Muscle of leg (tissue), 11 donors: Measurements from ENCODE around the gene EIF2A. TPM values are rescaled to one million over a fixed set of nuclear protein-coding genes. Genes with fewer than 3 reads are reported as not detected.

ENCODE experiments used
- DNase-seq: peaks from one replicate; pipeline ENCODE4 v3.0.0; 2013
- H3K27ac ChIP-seq: one replicate; pipeline ENCODE4 v1.5.1; 2013; ENCODE audit warnings: mild to moderate bottlenecking, low read length, control low read depth
- H3K27me3 ChIP-seq: one replicate; pipeline ENCODE4 v1.6.1; 2013; ENCODE audit warnings: low read length; ENCODE audit not compliant: control insufficient read depth, insufficient read depth
- H3K36me3 ChIP-seq: one replicate; pipeline ENCODE4 v1.6.1; 2013; ENCODE audit warnings: low read length; ENCODE audit not compliant: control insufficient read depth, insufficient read depth
- H3K4me1 ChIP-seq: one replicate; pipeline ENCODE4 v1.6.1; 2013; ENCODE audit warnings: low read length; ENCODE audit not compliant: control insufficient read depth, insufficient read depth
- H3K4me3 ChIP-seq: one replicate; pipeline ENCODE4 v1.5.1; 2013; ENCODE audit warnings: low read length, control low read depth
- H3K9me3 ChIP-seq: replicated peaks from 2 replicates; pipeline ENCODE4 v1.6.1; 2013; ENCODE audit warnings: low read depth, low read length; ENCODE audit not compliant: control insufficient read depth
- WGBS: methylation state at CpG from one replicate; pipeline ENCODE4 v1.1.5; 2013; ENCODE audit warnings: missing lambda C conversion rate; ENCODE audit not compliant: insufficient coverage; 5-methylcytosine and 5-hydroxymethylcytosine counted together
- polyA plus RNA-seq, 8 donors: library from polyadenylated mRNA; unstranded; fragments of 120-200 nt; gene quantifications; one replicate each; pipeline versions ENCODE4 v1.2.1 to v1.2.3, GENCODE V29; 2013; ENCODE audit warnings: inconsistent platforms in 1 of 8, low replicate concordance in 1 of 8; ENCODE audit not compliant: insufficient read length in 8 of 8, insufficient read depth in 1 of 8
- total RNA-seq: library from RNA; stranded (reverse); fragments of 120-200 nt; gene quantifications from one replicate; pipeline ENCODE4 v1.2.4, GENCODE V29; 2013

The EIF2A gene
- total and polyA plus RNA-seq, 9 donors, result 123 to 162 (median 146) TPM

DNA sequence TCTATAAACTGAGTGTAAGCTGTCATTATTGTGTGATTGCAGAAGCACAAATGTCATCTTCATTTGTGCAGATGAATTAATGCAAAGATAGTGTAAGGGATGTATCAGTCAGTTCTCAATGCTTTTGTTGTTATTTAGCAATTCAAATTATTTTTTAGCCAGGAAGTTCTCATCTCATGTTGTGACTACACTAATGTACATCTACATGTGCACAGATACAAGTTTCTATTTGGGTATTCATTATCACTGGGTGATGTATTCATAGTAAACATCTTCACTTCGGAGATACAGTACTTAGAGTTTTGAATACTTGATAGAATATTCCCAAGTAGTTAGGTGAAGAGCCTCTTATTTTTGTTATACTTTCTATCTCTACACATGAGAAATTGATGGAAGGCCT, 11.1 kb downstream of the EIF2A start:
- Histone ChIP-seq H3K27ac (no peak overlapping the region), H3K36me3 (peaks cover 16% of the 10 kb centered on the region), H3K9me3 (no peaks in the 10 kb centered on the region), H3K4me3 (no peak overlapping the region), H3K27me3 (no peaks in the 10 kb centered on the region), H3K4me1 (no peaks in the 10 kb centered on the region)
- no CpG with 5 or more reads among the region's 1 CpG for WGBS
- DNase-seq, result no peak

DNA sequence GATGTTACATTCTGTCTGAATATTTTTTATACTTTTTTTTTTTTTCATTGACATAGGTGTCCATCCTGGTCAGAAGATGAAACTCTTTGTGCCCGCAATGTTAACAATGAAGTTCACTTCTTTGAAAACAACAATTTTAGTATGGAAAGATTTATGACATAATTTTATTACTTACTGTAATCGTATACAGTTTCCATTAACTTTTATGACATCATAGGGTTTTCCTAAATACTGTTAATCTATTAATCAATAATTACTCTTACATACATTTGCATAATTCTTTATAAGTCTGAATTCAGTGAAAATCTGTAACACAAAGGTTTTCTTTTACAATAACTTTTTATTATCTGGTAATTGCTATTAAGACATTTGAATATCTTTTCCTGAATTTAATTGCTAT, 17.7 kb downstream of the EIF2A start:
- H3K27ac ChIP-seq, result no peak overlapping the region
- H3K4me3 ChIP-seq, result no peak overlapping the region
- DNase-seq, result no peak
- peaks cover 14% of the 10 kb centered on the region for H3K36me3 ChIP-seq
- WGBS, result no CpG with 5 or more reads among the region's 2 CpGs
- no peaks in the 10 kb centered on the region for H3K27me3 ChIP-seq
- H3K9me3 ChIP-seq, result no peaks in the 10 kb centered on the region
- no peaks in the 10 kb centered on the region for H3K4me1 ChIP-seq

DNA sequence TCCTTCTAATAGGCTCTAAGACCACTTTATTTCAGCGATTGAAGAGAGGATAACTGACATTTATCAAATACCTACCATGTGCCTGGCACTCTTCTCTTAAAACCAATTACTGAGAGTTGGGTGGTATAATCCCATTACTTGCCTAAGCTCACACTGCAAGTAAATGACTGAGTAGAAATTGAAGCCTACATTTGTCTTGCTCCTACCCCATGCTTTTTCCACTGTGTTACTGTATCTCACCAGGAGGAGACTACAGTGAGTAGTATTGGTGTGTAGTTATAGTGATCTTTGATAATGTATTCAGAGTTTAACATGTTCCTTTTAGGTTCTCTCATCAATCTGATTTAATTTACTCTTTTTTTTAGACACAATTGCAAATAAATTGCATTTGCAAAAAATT, 20.7 kb downstream of the EIF2A start:
- Histone ChIP-seq H3K27me3 (no peaks in the 10 kb centered on the region), H3K4me1 (no peaks in the 10 kb centered on the region), H3K9me3 (no peaks in the 10 kb centered on the region), H3K36me3 (peaks cover 19% of the 10 kb centered on the region), H3K4me3 (no peak overlapping the region), H3K27ac (no peak overlapping the region)
- DNase-seq, result no peak
- whole genome bisulfite sequencing, result no CpG with 5 or more reads among the region's 1 CpG

DNA sequence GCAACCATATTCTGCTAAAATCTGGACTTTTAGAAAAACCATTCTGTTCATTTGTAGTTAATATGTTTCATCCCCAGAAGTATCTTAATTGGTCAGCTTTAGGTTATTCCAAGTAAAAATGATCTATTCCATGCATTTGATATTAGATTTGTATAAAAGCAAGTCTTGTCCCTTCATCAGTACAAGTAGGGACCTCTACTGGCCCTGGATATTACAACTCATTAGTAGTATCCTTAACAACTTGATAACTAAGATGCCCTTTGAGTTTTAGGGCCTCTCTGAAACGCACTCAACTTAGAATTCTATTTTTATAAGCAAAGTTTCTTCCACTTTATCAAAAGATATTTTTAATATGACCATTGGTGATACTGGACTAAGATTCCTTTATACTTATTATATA, 31.3 kb downstream of the EIF2A start:
- Histone ChIP-seq H3K4me3 (no peak overlapping the region), H3K27me3 (no peaks in the 10 kb centered on the region), H3K36me3 (peaks cover 28% of the 10 kb centered on the region), H3K4me1 (no peaks in the 10 kb centered on the region), H3K27ac (no peak overlapping the region), H3K9me3 (no peaks in the 10 kb centered on the region)
- no peak for DNase-seq
- WGBS, result no CpG with 5 or more reads among the region's 1 CpG

DNA sequence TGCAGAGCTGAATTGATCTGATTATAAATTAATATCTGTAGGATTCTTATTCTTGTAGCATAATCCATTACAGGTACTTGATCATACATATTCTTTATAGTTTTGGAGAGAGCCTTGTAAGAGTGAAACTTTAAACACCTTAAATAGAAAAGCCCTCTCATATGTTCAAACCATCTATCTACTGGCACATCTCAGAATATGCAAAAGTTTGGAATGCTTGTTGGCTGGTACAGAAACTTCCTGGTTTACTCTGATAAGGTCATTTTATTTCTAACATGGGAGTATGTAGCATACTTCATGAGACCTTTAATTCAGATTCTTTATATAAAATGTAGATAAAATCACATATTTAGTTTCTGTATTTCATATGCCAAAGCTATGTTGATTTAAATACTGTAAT, 34.6 kb downstream of the EIF2A start:
- Histone ChIP-seq H3K9me3 (no peaks in the 10 kb centered on the region), H3K36me3 (peaks cover 38% of the 10 kb centered on the region), H3K27me3 (no peaks in the 10 kb centered on the region), H3K4me1 (no peaks in the 10 kb centered on the region), H3K4me3 (no peak overlapping the region), H3K27ac (no peak overlapping the region)
- no peak for DNase-seq

DNA sequence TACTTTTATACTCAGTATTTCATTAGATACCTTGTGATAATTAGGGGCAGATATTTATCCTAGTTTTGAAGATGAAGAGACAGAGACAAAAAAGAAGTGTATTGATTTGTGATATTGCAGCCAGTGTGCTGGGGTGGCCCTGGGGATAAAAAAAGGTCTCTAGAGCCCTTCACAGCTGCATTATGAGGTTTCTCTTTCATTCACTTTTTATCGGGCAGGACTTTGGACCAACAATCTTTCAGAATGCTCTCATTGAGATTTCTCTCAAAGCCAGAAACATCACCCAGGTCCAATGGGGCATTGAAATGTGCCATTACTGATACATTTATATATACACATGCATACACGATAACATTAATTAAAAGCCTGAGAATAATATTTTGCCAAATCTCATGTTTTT, 36.0 kb downstream of the EIF2A start:
- no peaks in the 10 kb centered on the region for H3K9me3 ChIP-seq
- no peak overlapping the region for H3K27ac ChIP-seq
- H3K27me3 ChIP-seq, result no peaks in the 10 kb centered on the region
- WGBS, result 100% methylated on average over 1 of the region's 2 CpGs
- H3K4me3 ChIP-seq, result no peak overlapping the region
- H3K36me3 ChIP-seq, result peaks cover 33% of the 10 kb centered on the region
- no peaks in the 10 kb centered on the region for H3K4me1 ChIP-seq
- DNase-seq, result no peak

DNA sequence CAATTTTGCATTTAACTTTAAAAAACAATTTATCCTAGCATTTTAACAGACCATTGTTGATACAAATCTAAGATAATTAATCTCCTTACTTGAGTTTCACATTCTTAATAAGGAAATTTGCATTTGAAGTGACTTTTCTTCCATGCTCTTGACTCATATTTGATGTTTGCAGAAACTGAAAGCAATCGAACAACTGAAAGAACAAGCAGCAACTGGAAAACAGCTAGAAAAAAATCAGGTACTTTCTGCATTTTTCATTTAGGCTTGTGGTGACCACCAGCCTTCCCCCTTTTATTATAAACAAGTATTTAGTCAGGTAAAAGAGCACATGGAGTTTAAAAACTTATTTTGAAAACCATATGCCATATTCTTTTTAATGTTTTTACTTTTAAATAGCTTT, 36.4 kb downstream of the EIF2A start:
- Histone ChIP-seq H3K27ac (no peak overlapping the region), H3K4me1 (no peaks in the 10 kb centered on the region), H3K9me3 (no peaks in the 10 kb centered on the region), H3K27me3 (no peaks in the 10 kb centered on the region), H3K4me3 (no peak overlapping the region), H3K36me3 (peaks cover 33% of the 10 kb centered on the region)
- no peak for DNase-seq
- WGBS, result no CpG with 5 or more reads among the region's 1 CpG

DNA sequence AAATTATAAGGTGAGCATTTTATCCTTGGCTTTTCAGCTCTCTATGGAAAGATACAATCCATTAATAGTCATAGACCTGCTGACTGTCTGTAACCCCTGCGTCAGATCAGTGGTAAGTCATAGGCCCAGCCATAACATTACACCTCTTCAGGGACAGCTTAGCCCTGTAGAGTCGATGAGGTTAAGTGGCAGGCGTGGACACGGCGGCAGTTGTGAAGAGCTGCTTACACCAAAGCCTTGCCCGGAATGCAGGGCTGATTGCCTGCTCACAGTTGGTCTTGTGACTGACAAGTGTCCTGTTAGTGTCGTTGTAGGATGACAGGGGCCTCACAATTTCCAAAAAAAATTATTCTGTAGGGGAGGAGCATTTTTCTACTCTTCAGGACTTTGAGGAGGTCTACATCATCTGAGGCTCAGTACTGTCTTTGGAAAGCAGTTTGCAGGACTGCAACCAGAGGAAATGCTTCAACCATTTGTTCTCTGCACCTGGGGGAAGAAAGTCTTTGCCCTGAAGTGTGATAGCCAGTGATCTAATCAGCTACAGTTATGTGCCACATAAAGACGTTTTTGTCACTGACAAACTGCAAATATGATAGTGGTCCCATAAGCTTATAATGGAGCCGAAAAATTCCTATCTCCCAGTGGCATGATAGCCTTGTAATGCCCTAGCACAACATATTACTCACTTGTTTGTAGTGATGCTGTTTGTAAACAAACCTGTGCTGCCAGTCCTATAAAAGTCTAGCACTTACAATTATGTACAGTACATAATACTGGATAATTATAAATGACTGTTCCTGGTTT, 41.6 kb downstream of the EIF2A start:
- H3K4me3 ChIP-seq, result no peak overlapping the region
- whole genome bisulfite sequencing, result no CpG with 5 or more reads among the region's 9 CpGs
- DNase-seq, result peak; percentile 18
- H3K27ac ChIP-seq, result no peak overlapping the region
- peaks cover 20% of the 10 kb centered on the region for H3K36me3 ChIP-seq
- no peaks in the 10 kb centered on the region for H3K27me3 ChIP-seq
- H3K4me1 ChIP-seq, result no peaks in the 10 kb centered on the region
- no peaks in the 10 kb centered on the region for H3K9me3 ChIP-seq

DNA sequence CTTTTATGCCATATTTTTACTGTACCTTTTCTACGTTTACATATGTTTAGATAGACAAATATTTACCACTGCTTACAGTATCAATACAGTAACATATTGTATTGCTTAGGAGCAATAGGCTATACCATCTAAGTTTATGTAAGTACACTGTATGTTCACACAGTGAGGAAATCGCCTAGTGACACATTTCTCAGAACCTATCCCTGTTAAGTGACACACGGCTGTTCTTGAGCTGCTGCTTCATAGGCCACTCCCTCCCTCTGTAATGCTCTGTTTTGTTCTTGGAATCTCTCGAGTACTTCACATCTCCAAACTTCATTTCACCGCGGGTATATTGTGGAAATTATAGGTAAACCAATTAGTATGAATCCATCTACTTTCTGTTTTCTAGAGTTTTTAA, 43.2 kb downstream of the EIF2A start:
- Histone ChIP-seq H3K9me3 (no peaks in the 10 kb centered on the region), H3K36me3 (peaks cover 15% of the 10 kb centered on the region), H3K4me3 (no peak overlapping the region), H3K27me3 (no peaks in the 10 kb centered on the region), H3K27ac (no peak overlapping the region), H3K4me1 (no peaks in the 10 kb centered on the region)
- 100% methylated on average over 1 of the region's 6 CpGs for WGBS
- no peak for DNase-seq

DNA sequence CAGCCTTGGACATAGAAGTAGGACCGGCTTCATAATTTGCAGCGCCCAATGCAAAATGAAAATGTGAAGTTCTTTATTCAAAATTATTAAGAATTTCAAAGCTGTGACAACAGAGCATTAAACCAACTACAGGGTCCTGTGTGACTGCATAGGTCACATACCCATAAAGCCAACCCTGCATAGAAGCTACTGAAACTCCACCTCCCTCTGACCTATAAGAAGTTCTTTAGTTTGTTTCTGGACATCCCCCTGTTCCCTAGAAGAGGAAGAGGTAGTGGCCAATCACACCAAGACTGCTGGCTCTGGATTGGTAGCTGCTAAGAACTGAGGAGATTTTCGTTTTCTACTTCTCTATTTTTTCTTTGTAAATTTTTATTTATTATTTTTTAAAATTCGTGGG, 47.6 kb downstream of the EIF2A start:
- no peaks in the 10 kb centered on the region for H3K9me3 ChIP-seq
- DNase-seq, result no peak
- no CpG with 5 or more reads among the region's 4 CpGs for WGBS
- H3K27ac ChIP-seq, result no peak overlapping the region
- no peaks in the 10 kb centered on the region for H3K27me3 ChIP-seq
- H3K4me1 ChIP-seq, result no peaks in the 10 kb centered on the region
- H3K4me3 ChIP-seq, result no peak overlapping the region
- H3K36me3 ChIP-seq, result no peaks in the 10 kb centered on the region

DNA sequence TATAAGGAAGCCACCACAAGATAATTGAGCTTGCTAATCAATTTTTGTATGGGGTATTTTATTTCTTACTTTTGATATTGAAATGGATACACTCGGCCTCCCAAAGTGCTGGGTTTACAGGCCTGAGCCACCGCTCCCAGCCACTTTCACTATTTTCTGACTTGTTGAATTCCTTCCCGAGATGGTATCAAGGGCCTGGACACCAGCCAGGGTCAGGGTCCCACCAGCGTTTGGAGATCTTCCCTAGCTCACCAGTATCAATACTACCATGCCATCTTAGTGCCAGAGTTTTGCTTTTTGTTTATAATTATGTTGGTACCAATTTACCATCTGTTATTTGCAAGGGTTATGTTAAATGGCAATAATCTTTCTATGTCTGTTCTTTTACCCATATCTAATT, 51.1 kb downstream of the EIF2A start:
- H3K27me3 ChIP-seq, result no peaks in the 10 kb centered on the region
- WGBS, result 100% methylated on average over 1 of the region's 4 CpGs
- H3K4me3 ChIP-seq, result no peak overlapping the region
- H3K9me3 ChIP-seq, result no peaks in the 10 kb centered on the region
- no peak for DNase-seq
- H3K4me1 ChIP-seq, result peaks cover 4% of the 10 kb centered on the region
- H3K27ac ChIP-seq, result no peak overlapping the region
- no peaks in the 10 kb centered on the region for H3K36me3 ChIP-seq
